ENCODE data around the gene CIB4. TPM values are rescaled to one million over a fixed set of nuclear protein-coding genes. Genes with fewer than 3 reads are reported as not detected.

The CIB4 gene
- total and polyA plus RNA-seq, 9 of the 15 experiments (the other 6 are each of a cell fraction or from before 2014, with no cell fraction given) = not detected

- H3K4me2 ChIP-seq (ENCODE audit: insufficient read depth, low read length) = no peak overlapping the region
- H3K9me1 ChIP-seq (ENCODE audit: control insufficient read depth, insufficient read depth, low read length) = no peaks in the 10 kb centered on the region
- DNase-seq (ENCODE audit: extremely low read depth in 1 of 4, low spot score in 3 of 4) (no peak), ATAC-seq (no peak), FAIRE-seq (no peak)
- H3K36me3 ChIP-seq (ENCODE audit: control insufficient read depth, insufficient read depth, low read length) = no peaks in the 10 kb centered on the region
- H3K27ac ChIP-seq (ENCODE audit: extremely low read depth, low read depth, low read length) = no peak overlapping the region
- H2AFZ ChIP-seq (ENCODE audit: low read depth, low read length) = no peak overlapping the region
- in situ Hi-C loops (cut with MboI) = no loop called here
- H3K9ac ChIP-seq (ENCODE audit: insufficient read depth in 1 of 2, low read depth in 2 of 2, low read length in 2 of 2) = no peak overlapping the region
- intact Hi-C loops (cut with micrococcal nuclease) = no loop called here
- no TSS peak for BruUV-seq (replicated peaks)
- CTCF ChIA-PET (ENCODE audit: low intra/inter-chr PET ratio) = no interaction called here
- H3K27me3 ChIP-seq (ENCODE audit: control insufficient read depth in 2 of 2, insufficient read depth in 2 of 2, low read length in 2 of 2) = peaks cover 56 to 70% of the 10 kb centered on the region in 2 experiments
- peaks cover 0 to 6% of the 10 kb centered on the region in 2 experiments; a peak in 3 of 5 replicates for H3K4me1 ChIP-seq (replicated peaks in 1 of 2; ENCODE audit: control insufficient read depth in 2 of 2, insufficient read depth in 2 of 2, low read length in 2 of 2)
- H3K4me3 ChIP-seq = no peak overlapping the region
- TF ChIP-seq, protein P1, sequence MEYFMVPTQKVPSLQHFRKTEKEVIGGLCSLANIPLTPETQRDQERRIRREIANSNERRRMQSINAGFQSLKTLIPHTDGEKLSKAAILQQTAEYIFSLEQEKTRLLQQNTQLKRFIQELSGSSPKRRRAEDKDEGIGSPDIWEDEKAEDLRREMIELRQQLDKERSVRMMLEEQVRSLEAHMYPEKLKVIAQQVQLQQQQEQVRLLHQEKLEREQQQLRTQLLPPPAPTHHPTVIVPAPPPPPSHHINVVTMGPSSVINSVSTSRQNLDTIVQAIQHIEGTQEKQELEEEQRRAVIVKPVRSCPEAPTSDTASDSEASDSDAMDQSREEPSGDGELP (CRISPR knock-in tag; IDR thresholded peaks at IDR 0.05; ENCODE audit: borderline replicate concordance) = no peak
- H3K79me2 ChIP-seq (ENCODE audit: control insufficient read depth, insufficient read depth, low read length) = no peaks in the 10 kb centered on the region
- H3K9me3 ChIP-seq (replicated peaks; ENCODE audit: control insufficient read depth, insufficient read depth, low read depth, low read length) = peaks cover 2% of the 10 kb centered on the region; the same call in 1 of the 2 replicates
- POLR2A ChIA-PET = no interaction called here
- WGBS (ENCODE audit: insufficient coverage, low coverage, missing lambda C conversion rate) = 0% methylated on average over 8 of the region's 8 CpGs
- H4K20me1 ChIP-seq (replicated peaks; ENCODE audit: control insufficient read depth, insufficient read depth, low read length) = peaks cover 4% of the 10 kb centered on the region; the same call in 1 of the 2 replicates
Observed at GRCh38 chr2:26619521-26619951, 21.6 kb downstream of the CIB4 start.

DNA sequence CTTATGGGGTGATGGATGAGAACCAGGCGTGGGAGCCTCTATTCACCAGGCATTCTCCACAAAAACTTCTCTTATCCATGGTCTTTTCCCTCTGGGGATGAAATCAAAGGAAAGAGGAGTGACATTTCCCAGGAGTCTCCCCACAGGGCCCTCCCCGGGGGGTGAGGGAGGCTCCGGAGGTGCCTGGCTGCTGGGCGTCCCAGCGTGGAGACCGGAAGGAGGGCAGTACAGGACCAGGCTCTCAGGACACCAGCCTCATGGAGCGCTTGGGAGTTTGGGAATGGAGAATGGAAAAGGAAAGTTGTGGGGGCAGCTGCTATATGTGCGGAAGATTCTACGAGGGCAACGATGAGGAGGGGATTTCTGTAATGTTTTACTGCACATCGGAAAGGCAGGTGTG, 22.1 kb downstream of the CIB4 start:
- DNase-seq (ENCODE audit: extremely low read depth in 1 of 4, low spot score in 3 of 4) (no peak), ATAC-seq (no peak), FAIRE-seq (no peak)
- in situ Hi-C loops (cut with MboI) (no loop called here), intact Hi-C loops (cut with micrococcal nuclease) (no loop called here)
- peaks cover 0 to 6% of the 10 kb centered on the region in 2 experiments; a peak in 3 of 5 replicates for H3K4me1 ChIP-seq (replicated peaks in 1 of 2; ENCODE audit: control insufficient read depth in 2 of 2, insufficient read depth in 2 of 2, low read length in 2 of 2)
- no peak overlapping the region for H3K4me3 ChIP-seq
- no peak overlapping the region for H3K27ac ChIP-seq (ENCODE audit: extremely low read depth, low read depth, low read length)
- H4K20me1 ChIP-seq (replicated peaks; ENCODE audit: control insufficient read depth, insufficient read depth, low read length) = peaks cover 4% of the 10 kb centered on the region; the same call in 1 of the 2 replicates
- peaks cover 58 to 71% of the 10 kb centered on the region in 2 experiments for H3K27me3 ChIP-seq (ENCODE audit: control insufficient read depth in 2 of 2, insufficient read depth in 2 of 2, low read length in 2 of 2)
- 12% methylated on average over 11 of the region's 11 CpGs for WGBS (ENCODE audit: insufficient coverage, low coverage, missing lambda C conversion rate)
- peaks cover 2% of the 10 kb centered on the region; the same call in 1 of the 2 replicates for H3K9me3 ChIP-seq (replicated peaks; ENCODE audit: control insufficient read depth, insufficient read depth, low read depth, low read length)
- no TSS peak for BruUV-seq (replicated peaks)
- H3K4me2 ChIP-seq (ENCODE audit: insufficient read depth, low read length) = no peak overlapping the region
- H3K9me1 ChIP-seq (ENCODE audit: control insufficient read depth, insufficient read depth, low read length) = no peaks in the 10 kb centered on the region
- no peaks in the 10 kb centered on the region for H3K79me2 ChIP-seq (ENCODE audit: control insufficient read depth, insufficient read depth, low read length)
- CTCF ChIA-PET (ENCODE audit: low intra/inter-chr PET ratio) = no interaction called here
- no peak overlapping the region for H2AFZ ChIP-seq (ENCODE audit: low read depth, low read length)
- POLR2A ChIA-PET = no interaction called here
- H3K9ac ChIP-seq (ENCODE audit: insufficient read depth in 1 of 2, low read depth in 2 of 2, low read length in 2 of 2) = no peak overlapping the region
- no peaks in the 10 kb centered on the region for H3K36me3 ChIP-seq (ENCODE audit: control insufficient read depth, insufficient read depth, low read length)
- no peak for TF ChIP-seq BMI1 (IDR thresholded peaks at IDR 0.05; ENCODE audit: low read length)
- TF ChIP-seq HNRNPLL (IDR thresholded peaks at IDR 0.05; ENCODE audit: low read depth, low read length, poor library complexity, severe bottlenecking) = no peak
- TF ChIP-seq POLR2AphosphoS5 (IDR thresholded peaks at IDR 0.05; ENCODE audit: control insufficient read depth, insufficient read depth, low read depth, low read length) = no peak
- TF ChIP-seq IFI16 (CRISPR knock-in tag; IDR thresholded peaks at IDR 0.05) = no peak
- TF ChIP-seq ETV5 (CRISPR knock-in tag; IDR thresholded peaks at IDR 0.05; ENCODE audit: low read depth) = no peak
- TF ChIP-seq MBD1 (CRISPR knock-in tag; IDR thresholded peaks at IDR 0.05) = no peak
- TF ChIP-seq NELFE (IDR thresholded peaks at IDR 0.05; ENCODE audit: insufficient read depth, insufficient read length) = no peak
- no peak for TF ChIP-seq PURB (CRISPR knock-in tag; IDR thresholded peaks at IDR 0.05; ENCODE audit: low read depth)
- TF ChIP-seq YBX1 (IDR thresholded peaks at IDR 0.05) = no peak
- no peak for TF ChIP-seq HDAC2 (IDR thresholded peaks at IDR 0.05)
- no peak for TF ChIP-seq NRF1 (conservative IDR thresholded peaks at IDR 0.05 in 1 of 2, IDR thresholded peaks at IDR 0.05 in 1 of 2)
- no peak for TF ChIP-seq ZKSCAN8 (CRISPR knock-in tag; IDR thresholded peaks at IDR 0.05)
- TF ChIP-seq NFYB (IDR thresholded peaks at IDR 0.05; ENCODE audit: extremely low read depth, insufficient read length) = no peak
